ENCODE results near the gene CAP2. TPM values are rescaled to one million over a fixed set of nuclear protein-coding genes. Genes with fewer than 3 reads are reported as not detected.

CAP2 gene
- total and polyA plus RNA-seq, 10 donors, result 0.68 to 2.8 (median 1.8) TPM

- no peak for TF ChIP-seq CTCF (IDR thresholded peaks at IDR 0.05 in 8 of 11, conservative IDR thresholded peaks at IDR 0.05 in 3 of 11)
- no peak for TF ChIP-seq POLR2AphosphoS5 (IDR thresholded peaks at IDR 0.05)
- no peak for TF ChIP-seq POLR2A (IDR thresholded peaks at IDR 0.05)
- no peaks in the 10 kb centered on the region for H3K36me3 ChIP-seq
- DNase-seq, result no peak
- WGBS, 5 donors, result 82 to 92% (median 87%) methylated on average over 7 of the region's 7 CpGs
- no peaks in the 10 kb centered on the region for H3K27me3 ChIP-seq (replicated peaks in 1 of 7)
- intact Hi-C loops (cut with DNase I; ENCODE audit: low total_unique reads), result no loop called here
- H3K27ac ChIP-seq, result peak overlapping the region in 1 of 8 donors; percentile 16
- H3K9me3 ChIP-seq, result no peaks in the 10 kb centered on the region
- no peak overlapping the region for H3K4me3 ChIP-seq
- no peaks in the 10 kb centered on the region for H3K4me1 ChIP-seq
These were observed 85.6 kb downstream of the CAP2 start for GRCh38 chr6:17478946-17479345.

- intact Hi-C loops (cut with DNase I; ENCODE audit: low total_unique reads), result no loop called here
- WGBS, 5 donors, result 93 to 100% (median 95%) methylated on average over 4 of the region's 4 CpGs
- TF ChIP-seq POLR2AphosphoS5 (IDR thresholded peaks at IDR 0.05), result no peak
- no peak for TF ChIP-seq CTCF (IDR thresholded peaks at IDR 0.05 in 8 of 11, conservative IDR thresholded peaks at IDR 0.05 in 3 of 11)
- no peak for TF ChIP-seq POLR2A (IDR thresholded peaks at IDR 0.05)
These were observed 87.1 kb downstream of the CAP2 start for GRCh38 chr6:17480476-17480875.

GRCh38 chr6:17482711-17483110 lies 89.3 kb downstream of the CAP2 start:
- Histone ChIP-seq H3K9me3 (no peaks in the 10 kb centered on the region), H3K4me3 (no peak overlapping the region), H3K27me3 (replicated peaks in 1 of 7) (no peaks in the 10 kb centered on the region), H3K27ac (no peak overlapping the region), H3K36me3 (no peaks in the 10 kb centered on the region), H3K4me1 (no peaks in the 10 kb centered on the region)
- intact Hi-C loops (cut with DNase I; ENCODE audit: low total_unique reads), result no loop called here
- TF ChIP-seq POLR2A (IDR thresholded peaks at IDR 0.05) (no peak), CTCF (IDR thresholded peaks at IDR 0.05 in 8 of 11, conservative IDR thresholded peaks at IDR 0.05 in 3 of 11) (no peak), POLR2AphosphoS5 (IDR thresholded peaks at IDR 0.05) (no peak)
- WGBS, 5 donors, result 85 to 91% (median 88%) methylated on average over 7 of the region's 7 CpGs
- DNase-seq, result no peak

More at GRCh38 chr6:17480476-17480875, 87.1 kb downstream of the CAP2 start:
- Histone ChIP-seq H3K36me3 (no peaks in the 10 kb centered on the region), H3K4me3 (no peak overlapping the region), H3K9me3 (no peaks in the 10 kb centered on the region), H3K27me3 (replicated peaks in 1 of 7) (no peaks in the 10 kb centered on the region), H3K4me1 (no peaks in the 10 kb centered on the region), H3K27ac (no peak overlapping the region)
- DNase-seq, result no peak

- Histone ChIP-seq H3K9me3 (no peaks in the 10 kb centered on the region), H3K27ac (no peak overlapping the region), H3K27me3 (replicated peaks in 1 of 7) (no peaks in the 10 kb centered on the region), H3K4me3 (no peak overlapping the region), H3K36me3 (no peaks in the 10 kb centered on the region), H3K4me1 (no peaks in the 10 kb centered on the region)
- no peak for TF ChIP-seq POLR2AphosphoS5 (IDR thresholded peaks at IDR 0.05)
- TF ChIP-seq POLR2A (IDR thresholded peaks at IDR 0.05), result no peak
- TF ChIP-seq CTCF (IDR thresholded peaks at IDR 0.05 in 8 of 11, conservative IDR thresholded peaks at IDR 0.05 in 3 of 11), result no peak
- intact Hi-C loops (cut with DNase I; ENCODE audit: low total_unique reads), result no loop called here
- DNase-seq, result no peak
- WGBS, 5 donors, result 89 to 95% (median 91%) methylated on average over 11 of the region's 11 CpGs
These were observed 90.1 kb downstream of the CAP2 start for GRCh38 chr6:17483391-17484016.
